GM12875 (cell line): Measurements from ENCODE around the gene NPR1.
"Not testable (repeated sequence)": the region's sequence is repeated elsewhere in the genome, so short reads cannot be mapped to it uniquely, and the experiment has no call there.

Experiments used
- H3K4me3 ChIP-seq: one replicate; pipeline ENCODE4 v1.5.1; 2011; ENCODE audit warnings: low read depth, low read length, control low read depth
- TF ChIP-seq, protein P1 (sequence below): IDR thresholded peaks from 2 replicates; pipeline ENCODE4 v1.5.1; 2011; ENCODE audit warnings: low read depth, mild to moderate bottlenecking, control low read depth, inconsistent platforms, low read length, moderate library complexity, borderline replicate concordance; ENCODE audit not compliant: insufficient read depth

NPR1 gene

DNA sequence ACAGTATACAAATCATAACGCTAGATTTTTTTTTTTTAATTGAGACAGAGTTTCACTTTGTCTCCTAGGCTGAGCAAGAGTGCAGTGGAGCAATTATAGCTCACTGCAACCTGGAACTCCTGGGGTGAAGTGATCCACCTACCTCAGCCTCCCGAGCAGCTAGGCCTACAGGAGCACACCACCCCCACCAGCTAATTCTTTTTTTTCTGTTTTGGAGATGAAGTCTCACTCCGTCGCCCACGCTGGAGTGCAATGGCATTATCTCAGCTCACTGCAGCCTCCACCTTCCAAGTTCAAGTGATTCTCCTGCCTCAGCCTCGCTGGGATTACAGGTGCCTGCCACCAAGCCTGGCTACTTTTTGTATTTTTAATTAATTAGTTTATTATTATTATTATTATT is 21.3 kb downstream of the NPR1 start:
- no peak overlapping the region for H3K4me3 ChIP-seq
- TF ChIP-seq, protein P1, sequence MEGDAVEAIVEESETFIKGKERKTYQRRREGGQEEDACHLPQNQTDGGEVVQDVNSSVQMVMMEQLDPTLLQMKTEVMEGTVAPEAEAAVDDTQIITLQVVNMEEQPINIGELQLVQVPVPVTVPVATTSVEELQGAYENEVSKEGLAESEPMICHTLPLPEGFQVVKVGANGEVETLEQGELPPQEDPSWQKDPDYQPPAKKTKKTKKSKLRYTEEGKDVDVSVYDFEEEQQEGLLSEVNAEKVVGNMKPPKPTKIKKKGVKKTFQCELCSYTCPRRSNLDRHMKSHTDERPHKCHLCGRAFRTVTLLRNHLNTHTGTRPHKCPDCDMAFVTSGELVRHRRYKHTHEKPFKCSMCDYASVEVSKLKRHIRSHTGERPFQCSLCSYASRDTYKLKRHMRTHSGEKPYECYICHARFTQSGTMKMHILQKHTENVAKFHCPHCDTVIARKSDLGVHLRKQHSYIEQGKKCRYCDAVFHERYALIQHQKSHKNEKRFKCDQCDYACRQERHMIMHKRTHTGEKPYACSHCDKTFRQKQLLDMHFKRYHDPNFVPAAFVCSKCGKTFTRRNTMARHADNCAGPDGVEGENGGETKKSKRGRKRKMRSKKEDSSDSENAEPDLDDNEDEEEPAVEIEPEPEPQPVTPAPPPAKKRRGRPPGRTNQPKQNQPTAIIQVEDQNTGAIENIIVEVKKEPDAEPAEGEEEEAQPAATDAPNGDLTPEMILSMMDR: no peak

DNA sequence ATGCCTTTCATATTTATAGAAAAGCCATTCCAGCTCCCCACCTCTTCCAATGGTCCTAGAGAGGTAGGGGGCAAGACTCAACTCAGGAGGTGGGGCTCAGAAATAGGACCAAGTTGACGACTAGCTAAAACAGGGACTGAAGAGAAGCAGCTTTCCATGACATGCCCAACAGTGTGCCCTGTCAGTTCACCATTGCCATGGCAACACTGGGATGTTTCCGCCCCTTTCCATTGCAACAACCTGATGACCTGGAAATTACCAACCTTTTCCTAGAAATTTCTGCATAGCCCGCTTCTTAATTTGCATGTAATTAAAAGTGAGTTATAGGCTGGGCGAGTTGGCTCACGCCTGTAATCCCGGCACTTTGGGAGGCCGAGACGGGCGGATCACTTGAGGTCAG is 27.0 kb downstream of the NPR1 start:
- no peak overlapping the region for H3K4me3 ChIP-seq
- TF ChIP-seq, protein P1: no peak

DNA sequence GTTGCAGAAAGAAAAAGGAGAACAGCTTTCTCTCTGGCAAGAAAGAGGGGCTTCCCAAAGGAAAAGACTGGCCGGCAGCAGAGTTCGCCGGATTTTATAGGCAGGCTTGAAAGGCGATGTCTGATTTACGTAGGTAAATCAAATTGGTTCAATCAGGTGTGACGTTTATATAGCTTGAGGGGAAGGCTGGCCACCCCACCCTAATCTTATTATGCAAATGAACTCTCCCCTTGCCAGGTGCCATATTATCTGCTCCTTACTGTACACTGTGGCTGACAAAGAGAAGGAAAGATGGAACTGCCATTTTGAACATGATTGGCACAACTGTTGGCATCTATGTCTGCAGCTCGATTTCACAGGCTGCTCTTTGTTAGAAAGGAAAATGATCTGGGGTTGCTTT is 32.5 kb downstream of the NPR1 start:
- H3K4me3 ChIP-seq: no peak overlapping the region

DNA sequence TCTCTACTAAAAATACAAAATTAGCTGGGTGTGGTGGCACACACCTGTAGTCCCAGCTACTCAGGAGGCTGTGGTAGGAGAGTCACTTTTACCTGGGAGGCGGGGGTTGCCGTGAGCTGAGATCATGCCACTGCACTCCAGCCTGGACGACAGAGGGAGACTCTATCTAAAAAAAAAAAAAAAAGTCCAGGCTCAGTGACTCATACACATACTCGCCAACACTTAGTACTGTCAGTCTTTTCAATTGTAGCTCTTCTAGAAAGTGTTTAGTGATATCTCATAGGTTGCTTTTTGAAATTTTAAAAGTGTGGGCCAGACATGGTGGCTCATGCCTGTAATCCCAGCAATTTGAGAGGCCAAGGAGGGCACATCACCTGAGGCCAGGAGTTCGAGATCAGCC is 37.7 kb downstream of the NPR1 start:
- not testable (repeated sequence) for H3K4me3 ChIP-seq

More for the DNA sequence above, 32.5 kb downstream of the NPR1 start:
- TF ChIP-seq, protein P1: no peak

DNA sequence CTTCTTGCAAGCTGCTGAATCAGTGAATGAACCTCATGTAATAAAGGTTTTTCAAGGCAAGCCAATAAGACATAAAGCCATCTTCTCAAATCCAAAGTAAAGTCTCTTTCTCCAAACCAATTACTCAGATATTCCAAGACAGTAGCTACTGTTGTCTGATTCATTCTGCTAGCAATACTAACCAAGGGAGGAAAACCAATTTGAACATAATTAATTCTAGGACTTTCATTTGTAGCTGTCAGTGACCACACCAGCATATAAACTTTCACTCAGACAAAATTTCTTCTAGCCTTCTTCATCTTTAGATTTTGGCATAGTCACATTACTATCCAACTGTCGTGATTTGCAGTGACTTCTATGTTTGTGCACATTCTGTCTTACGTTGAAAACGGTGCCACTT is 38.8 kb downstream of the NPR1 start:
- H3K4me3 ChIP-seq: no peak overlapping the region
- TF ChIP-seq, protein P1: no peak

DNA sequence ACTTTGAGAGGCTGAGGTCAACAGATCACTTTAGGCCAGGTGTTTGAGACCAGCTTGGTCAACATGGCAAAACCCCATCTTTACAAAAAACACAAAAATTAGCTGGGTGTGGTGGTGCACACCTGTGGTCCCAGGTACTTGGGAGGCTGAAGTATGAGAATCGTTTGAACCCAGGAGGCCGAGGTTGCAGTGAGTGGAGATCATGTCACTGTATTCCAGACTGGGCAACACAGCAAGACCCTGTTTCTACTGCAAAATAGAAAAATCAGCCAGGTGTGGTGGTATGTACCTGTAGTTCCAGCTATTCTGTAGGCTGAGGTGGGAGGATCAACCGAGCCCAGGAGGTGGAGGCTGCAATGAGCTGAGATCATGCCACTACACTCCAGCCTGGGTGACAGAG is 45.2 kb downstream of the NPR1 start:
- no peak overlapping the region for H3K4me3 ChIP-seq
- TF ChIP-seq, protein P1: no peak

DNA sequence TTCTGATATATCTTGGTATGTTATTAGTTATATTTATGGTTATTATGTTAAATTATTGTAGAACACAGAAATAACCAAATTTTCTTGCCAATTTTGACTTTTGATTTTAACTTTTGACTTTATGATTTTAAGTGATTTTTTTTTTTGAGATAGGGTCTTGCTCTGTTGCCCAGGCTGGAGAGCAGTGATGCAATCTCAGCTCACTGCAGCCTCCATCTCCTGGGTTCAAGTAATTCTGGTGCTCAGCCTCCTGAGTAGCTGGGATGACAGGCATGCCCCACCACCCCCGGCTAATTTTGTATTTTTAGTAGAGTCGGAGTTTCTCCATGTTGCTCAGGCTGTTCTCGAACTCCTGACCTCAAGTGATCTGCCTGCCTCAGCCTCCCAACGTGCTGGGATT is 46.1 kb downstream of the NPR1 start:
- not testable (repeated sequence) for H3K4me3 ChIP-seq

DNA sequence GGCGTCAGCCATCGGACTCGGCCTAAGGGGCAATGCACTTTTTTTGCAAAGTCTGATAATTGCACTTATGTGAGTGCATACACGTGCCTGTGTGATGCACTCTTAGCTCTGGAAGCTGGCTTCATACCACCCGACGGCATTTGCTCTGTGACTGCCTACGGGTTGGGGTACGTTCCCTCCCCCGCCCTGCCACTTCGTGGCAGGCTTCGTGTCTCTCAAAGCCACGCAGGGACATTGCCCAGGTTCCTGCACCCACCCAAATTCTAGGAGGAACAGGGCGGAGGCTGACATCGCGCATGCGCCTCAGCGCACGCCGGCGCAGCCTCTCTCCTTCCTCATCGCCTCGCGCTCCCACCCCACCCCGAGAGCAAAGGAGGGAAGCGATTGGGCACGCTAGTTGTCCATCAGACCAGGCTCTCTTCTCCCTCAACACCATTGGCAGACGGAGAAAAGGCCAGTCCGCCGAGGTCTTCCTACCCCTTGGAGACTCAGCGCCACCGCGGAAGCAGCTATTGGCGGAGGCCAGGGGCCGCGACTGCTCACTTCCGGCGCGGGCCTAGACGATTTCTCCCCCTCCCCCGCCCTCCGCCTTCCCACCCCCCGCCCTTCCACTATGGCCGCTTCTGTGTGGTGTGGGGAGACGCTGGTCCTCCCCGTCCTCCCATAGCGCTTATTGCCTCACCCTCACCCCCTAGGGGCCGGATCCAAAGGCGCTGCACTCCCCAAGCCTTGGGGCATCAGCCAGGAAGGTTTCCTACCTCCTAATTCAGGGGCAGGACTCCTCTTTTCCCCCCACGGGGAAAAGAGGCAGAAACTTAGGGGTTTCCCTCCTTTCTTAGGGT is 49.2 kb downstream of the NPR1 start, which contains the start of gene INTS3:
INTS3 (plus strand) TSS at position 588 of the 842 bp plus-strand sequence. CDS start 585 bp downstream, outside the sequence.
- TF ChIP-seq, protein P1: no peak
- peak within 1 kb of the TSS; percentile 88 for H3K4me3 ChIP-seq
